ENCODE measurements around the gene TDRD7. TPM values are rescaled to one million over a fixed set of nuclear protein-coding genes. Genes with fewer than 3 reads are reported as not detected.

TDRD7 gene
- total and polyA plus RNA-seq, 9 of the 15 experiments (the other 6 are each of a cell fraction or from before 2014, with no cell fraction given): 2.2 to 7.7 (median 5.2) TPM

DNA sequence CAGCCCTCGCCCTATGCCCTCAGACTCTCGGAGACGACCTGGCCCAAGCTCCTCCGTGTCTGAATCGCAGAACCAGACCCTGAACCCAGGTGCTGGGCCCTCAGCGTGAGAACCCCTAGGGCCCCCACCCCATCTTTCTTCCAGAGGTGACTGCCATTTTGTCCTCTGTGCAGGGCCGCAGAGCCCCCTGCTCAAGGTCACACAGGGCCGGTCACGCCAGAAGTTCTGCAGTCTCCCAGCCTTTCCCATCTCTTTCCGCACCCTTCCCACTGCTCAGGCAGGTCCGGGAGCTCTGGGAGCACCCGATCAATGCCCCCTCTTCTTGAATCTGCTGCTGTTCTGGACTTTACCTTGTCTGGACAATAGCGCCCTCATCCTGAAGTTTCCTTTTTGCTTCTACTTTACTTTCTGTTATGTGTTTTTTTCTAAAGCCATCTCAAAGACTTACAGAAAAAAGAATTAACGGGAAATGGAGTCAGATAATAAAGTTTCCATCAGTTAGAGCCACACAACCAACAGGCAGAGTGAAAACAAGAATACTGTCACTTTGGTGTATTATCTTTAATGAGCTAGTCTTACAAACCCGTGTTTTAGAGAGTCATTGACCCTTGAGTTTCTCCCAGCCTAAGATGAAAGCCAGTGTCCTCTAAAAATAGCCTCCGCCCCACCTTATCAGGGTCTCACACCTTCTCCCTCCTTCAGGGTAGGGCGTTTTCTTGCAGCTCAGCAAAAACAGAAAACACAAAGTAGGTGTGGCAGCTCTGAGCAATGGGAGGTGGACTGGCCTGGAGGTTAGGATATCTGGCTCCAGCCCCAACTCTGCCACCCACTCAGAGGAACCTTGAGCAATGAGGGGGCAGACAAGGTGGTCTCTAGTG lies 91.3 kb downstream of the TDRD7 start (continued):
- TF ChIP-seq CSDE1 (IDR thresholded peaks at IDR 0.05): no peak
- peak; percentile 99 for TF ChIP-seq C11orf30 (IDR thresholded peaks at IDR 0.05; ENCODE audit: low read depth)
- TF ChIP-seq PURB (CRISPR knock-in tag; IDR thresholded peaks at IDR 0.05; ENCODE audit: low read depth): no peak
- TF ChIP-seq, protein P1, sequence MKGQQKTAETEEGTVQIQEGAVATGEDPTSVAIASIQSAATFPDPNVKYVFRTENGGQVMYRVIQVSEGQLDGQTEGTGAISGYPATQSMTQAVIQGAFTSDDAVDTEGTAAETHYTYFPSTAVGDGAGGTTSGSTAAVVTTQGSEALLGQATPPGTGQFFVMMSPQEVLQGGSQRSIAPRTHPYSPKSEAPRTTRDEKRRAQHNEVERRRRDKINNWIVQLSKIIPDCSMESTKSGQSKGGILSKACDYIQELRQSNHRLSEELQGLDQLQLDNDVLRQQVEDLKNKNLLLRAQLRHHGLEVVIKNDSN (CRISPR knock-in tag; IDR thresholded peaks at IDR 0.05): no peak
- TF ChIP-seq, protein P2, sequence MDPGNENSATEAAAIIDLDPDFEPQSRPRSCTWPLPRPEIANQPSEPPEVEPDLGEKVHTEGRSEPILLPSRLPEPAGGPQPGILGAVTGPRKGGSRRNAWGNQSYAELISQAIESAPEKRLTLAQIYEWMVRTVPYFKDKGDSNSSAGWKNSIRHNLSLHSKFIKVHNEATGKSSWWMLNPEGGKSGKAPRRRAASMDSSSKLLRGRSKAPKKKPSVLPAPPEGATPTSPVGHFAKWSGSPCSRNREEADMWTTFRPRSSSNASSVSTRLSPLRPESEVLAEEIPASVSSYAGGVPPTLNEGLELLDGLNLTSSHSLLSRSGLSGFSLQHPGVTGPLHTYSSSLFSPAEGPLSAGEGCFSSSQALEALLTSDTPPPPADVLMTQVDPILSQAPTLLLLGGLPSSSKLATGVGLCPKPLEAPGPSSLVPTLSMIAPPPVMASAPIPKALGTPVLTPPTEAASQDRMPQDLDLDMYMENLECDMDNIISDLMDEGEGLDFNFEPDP (CRISPR knock-in tag; IDR thresholded peaks at IDR 0.05): no peak
- TF ChIP-seq ZNF324 (CRISPR knock-in tag; IDR thresholded peaks at IDR 0.05): no peak
- no peak for TF ChIP-seq ZNF583 (CRISPR knock-in tag; IDR thresholded peaks at IDR 0.05)
- TF ChIP-seq BRD9 (IDR thresholded peaks at IDR 0.05; ENCODE audit: low read depth, partially characterized antibody): peak; percentile 77
- peak; percentile 61; the same call in 1 of the 2 replicates for TF ChIP-seq RB1 (IDR thresholded peaks at IDR 0.05; ENCODE audit: low read depth)
- TF ChIP-seq DMBX1 (CRISPR knock-in tag; IDR thresholded peaks at IDR 0.05; ENCODE audit: borderline replicate concordance): 0 out of 2 replicates have a peak, but pooled peaks have one; percentile 18

Measured in K562 (cell line).